HEK293 (cell line): ENCODE data around the gene COL24A1.

Source experiments
- CTCF ChIA-PET: fragments of 350-600 bp; formaldehyde crosslinking; extraction: SDS; loops from one replicate; lab custom pipeline; 2021; ENCODE audit warnings: antibody characterized with exemption; lab: Yijun Ruan, JAX
- POLR2A ChIA-PET: fragments of 300-600 bp; formaldehyde crosslinking; extraction: SDS; loops from one replicate; lab custom pipeline; 2020; ENCODE audit warnings: antibody characterized with exemption, inconsistent platforms; lab: Yijun Ruan, JAX
- H3K27ac ChIP-seq: fragments of 200-500 bp; sonication (Bioruptor generic); 2 replicates; pipeline ENCODE4 v1.5.1; 2014; ENCODE audit warnings: low read depth, low read length, control low read depth, inconsistent platforms; ENCODE audit errors: extremely low read depth
- H3K36me3 ChIP-seq, 2 experiments: fragments of 200-500 bp in 1 of 2; sonication (Bioruptor generic) in 1 of 2; 1 replicate in 1 of 2; 2 replicates in 1 of 2; pipeline ENCODE4 v1.5.1; 2014 to 2017; ENCODE audit warnings: inconsistent platforms in 2 of 2, low read length in 2 of 2; ENCODE audit not compliant: control insufficient read depth in 2 of 2, insufficient read depth in 1 of 2
- H3K4me1 ChIP-seq: fragments of 200-500 bp; sonication (Bioruptor generic); 2 replicates; pipeline ENCODE4 v1.5.1; 2014; ENCODE audit warnings: mild to moderate bottlenecking, low read length, inconsistent platforms; ENCODE audit not compliant: control insufficient read depth, insufficient read depth
- H3K4me3 ChIP-seq: 2 replicates; pipeline ENCODE4 v1.5.1; 2011; ENCODE audit warnings: low read depth, mild to moderate bottlenecking, control low read depth, low read length, moderate library complexity
- H3K9me3 ChIP-seq: fragments of 200-500 bp; sonication (Bioruptor generic); 2 replicates; pipeline ENCODE4 v1.5.1; 2014; ENCODE audit warnings: low read depth, low read length, inconsistent platforms; ENCODE audit not compliant: control insufficient read depth, insufficient read depth
- GLI2 ChIP-seq: fragments of 450-650 bp; formaldehyde crosslinking; IDR thresholded peaks from 2 replicates; pipeline ENCODE4; 2017; ENCODE audit warnings: missing biosample characterization, missing genetic modification characterization, low read depth, borderline replicate concordance
- KLF7 ChIP-seq: fragments of 450-650 bp; formaldehyde crosslinking; IDR thresholded peaks from 2 replicates; pipeline ENCODE4 v1.5.1; 2016; ENCODE audit warnings: missing biosample characterization, missing genetic modification characterization, borderline replicate concordance
- SCRT1 ChIP-seq: fragments of 450-650 bp; formaldehyde crosslinking; IDR thresholded peaks from 2 replicates; pipeline ENCODE4 v1.5.1; 2016; ENCODE audit warnings: missing biosample characterization, missing genetic modification characterization, borderline replicate concordance
- SCRT2 ChIP-seq: fragments of 450-650 bp; formaldehyde crosslinking; IDR thresholded peaks from 2 replicates; pipeline ENCODE4 v1.5.1; 2016; ENCODE audit warnings: missing biosample characterization, missing genetic modification characterization
- ZBTB1 ChIP-seq: fragments of 450-650 bp; formaldehyde crosslinking; IDR thresholded peaks from 2 replicates; pipeline ENCODE4 v1.5.1; 2016; ENCODE audit warnings: missing biosample characterization, missing genetic modification characterization
- ZBTB48 ChIP-seq: fragments of 450-650 bp; formaldehyde crosslinking; IDR thresholded peaks from 2 replicates; pipeline ENCODE4 v1.5.1; 2016; ENCODE audit warnings: missing biosample characterization, missing genetic modification characterization
- ZNF146 ChIP-seq: fragments of 450-650 bp; formaldehyde crosslinking; IDR thresholded peaks from 2 replicates; pipeline ENCODE4 v1.5.1; 2016; ENCODE audit warnings: missing biosample characterization, missing genetic modification characterization
- ZNF2 ChIP-seq: fragments of 450-650 bp; formaldehyde crosslinking; IDR thresholded peaks from 2 replicates; pipeline ENCODE4 v1.5.1; 2016; ENCODE audit warnings: missing biosample characterization, missing genetic modification characterization
- ZNF214 ChIP-seq: fragments of 450-650 bp; formaldehyde crosslinking; IDR thresholded peaks from 2 replicates; pipeline ENCODE4 v1.5.1; 2017; ENCODE audit warnings: missing biosample characterization, mild to moderate bottlenecking, missing genetic modification characterization, borderline replicate concordance
- ZNF335 ChIP-seq: fragments of 450-650 bp; formaldehyde crosslinking; conservative IDR thresholded peaks from 2 replicates; pipeline ENCODE4 v1.5.1; 2016; ENCODE audit warnings: missing biosample characterization, missing genetic modification characterization
- ZNF544 ChIP-seq: fragments of 450-650 bp; formaldehyde crosslinking; IDR thresholded peaks from 2 replicates; pipeline ENCODE4 v1.5.0; 2017; ENCODE audit warnings: missing biosample characterization, missing genetic modification characterization
- ZNF600 ChIP-seq: fragments of 450-650 bp; formaldehyde crosslinking; IDR thresholded peaks from 2 replicates; pipeline ENCODE4 v1.5.1; 2016; ENCODE audit warnings: missing biosample characterization, missing genetic modification characterization
- ZNF610 ChIP-seq: fragments of 450-650 bp; formaldehyde crosslinking; IDR thresholded peaks from 2 replicates; pipeline ENCODE4 v1.5.1; 2016; ENCODE audit warnings: missing biosample characterization, missing genetic modification characterization, borderline replicate concordance
- ZNF654 ChIP-seq: fragments of 450-650 bp; formaldehyde crosslinking; IDR thresholded peaks from 2 replicates; pipeline ENCODE4 v1.5.1; 2016; ENCODE audit warnings: low read depth, missing biosample characterization, missing genetic modification characterization
- ZNF785 ChIP-seq: fragments of 450-650 bp; formaldehyde crosslinking; IDR thresholded peaks from 2 replicates; pipeline ENCODE4 v1.5.1; 2016; ENCODE audit warnings: missing biosample characterization, missing genetic modification characterization
- ZNF843 ChIP-seq: fragments of 450-650 bp; formaldehyde crosslinking; IDR thresholded peaks from 2 replicates; pipeline ENCODE4 v1.5.1; 2016; ENCODE audit warnings: missing biosample characterization, missing genetic modification characterization
- TF ChIP-seq, protein P1 (sequence below): fragments of 450-650 bp; formaldehyde crosslinking; IDR thresholded peaks from 2 replicates; pipeline ENCODE4 v1.5.1; 2016; ENCODE audit warnings: missing biosample characterization, missing genetic modification characterization, borderline replicate concordance
- TF ChIP-seq, protein P2 (sequence below): fragments of 450-650 bp; IDR thresholded peaks from 2 replicates; pipeline ENCODE4 v1.5.1; 2018; ENCODE audit warnings: missing biosample characterization, missing genetic modification characterization

The COL24A1 gene

DNA sequence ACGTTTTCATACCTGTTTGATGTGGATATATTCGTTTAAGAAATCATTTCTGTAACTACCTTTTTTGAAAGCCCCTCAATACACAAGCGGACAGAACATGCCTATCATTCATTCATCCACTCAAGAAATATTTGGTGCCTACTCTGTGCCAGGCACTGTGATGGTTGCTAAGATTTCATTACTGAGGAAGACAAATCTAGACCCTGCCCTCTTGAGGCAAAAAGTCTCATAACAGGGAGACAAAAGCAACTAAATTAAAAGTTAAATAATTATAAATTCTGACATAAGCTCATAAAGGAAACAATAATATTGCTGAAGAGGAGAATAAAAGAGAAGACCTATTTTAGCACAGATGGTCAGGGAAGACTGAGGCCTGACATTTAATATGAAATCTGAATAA lies 244.8 kb downstream of the COL24A1 start:
- ChIA-PET POLR2A (interaction anchor here (0.6 kb wide), 1 partner anchor 648 kb away, joined by 3 read pairs; no protein-coding TSS in a partner anchor), CTCF (interaction anchor here (0.6 to 2.6 kb wide), 9 partner anchors 8 to 361 kb away, joined by 3 to 10 read pairs (median 4); no protein-coding TSS in a partner anchor)
- H3K36me3 ChIP-seq = no peaks in the 10 kb centered on the region
- no peaks in the 10 kb centered on the region for H3K9me3 ChIP-seq
- TF ChIP-seq ZNF335 (tag by site-specific recombination) (0 out of 2 replicates have a peak, but pooled peaks have one; percentile 23), ZNF146 (no peak)
- no peaks in the 10 kb centered on the region for H3K4me1 ChIP-seq
- no peak overlapping the region for H3K27ac ChIP-seq
- no peak overlapping the region for H3K4me3 ChIP-seq

DNA sequence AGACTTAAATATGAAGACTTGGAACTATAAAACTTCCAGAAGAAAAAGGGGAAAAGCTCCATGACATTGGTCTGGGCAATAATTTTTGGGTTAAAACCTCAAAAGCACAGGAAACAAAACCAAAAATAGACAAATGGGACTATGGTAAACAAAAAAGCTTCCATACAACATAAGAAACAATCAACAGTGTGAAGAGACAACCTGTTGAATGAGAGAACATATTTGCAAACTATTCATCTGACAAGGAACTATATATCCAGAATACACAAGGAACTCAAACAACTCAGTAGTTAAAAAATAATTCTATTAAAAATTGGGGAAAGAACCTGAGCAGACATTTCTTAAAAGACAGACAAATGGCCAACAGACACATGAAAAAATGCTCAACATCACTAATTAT lies 255.7 kb downstream of the COL24A1 start:
- Histone ChIP-seq H3K27ac (no peak overlapping the region), H3K9me3 (no peaks in the 10 kb centered on the region), H3K36me3 (no peaks in the 10 kb centered on the region), H3K4me3 (no peak overlapping the region), H3K4me1 (no peaks in the 10 kb centered on the region)
- TF ChIP-seq KLF7 (tag by site-specific recombination) = no peak
- TF ChIP-seq ZNF600 (tag by site-specific recombination) = no peak
- TF ChIP-seq ZBTB48 (tag by site-specific recombination) = no peak
- peak; percentile 83; the same call in 1 of the 2 replicates for TF ChIP-seq SCRT1 (tag by site-specific recombination)
- TF ChIP-seq SCRT2 (tag by site-specific recombination) = peak; percentile 76
- ChIA-PET POLR2A (no interaction called here), CTCF (no interaction called here)

DNA sequence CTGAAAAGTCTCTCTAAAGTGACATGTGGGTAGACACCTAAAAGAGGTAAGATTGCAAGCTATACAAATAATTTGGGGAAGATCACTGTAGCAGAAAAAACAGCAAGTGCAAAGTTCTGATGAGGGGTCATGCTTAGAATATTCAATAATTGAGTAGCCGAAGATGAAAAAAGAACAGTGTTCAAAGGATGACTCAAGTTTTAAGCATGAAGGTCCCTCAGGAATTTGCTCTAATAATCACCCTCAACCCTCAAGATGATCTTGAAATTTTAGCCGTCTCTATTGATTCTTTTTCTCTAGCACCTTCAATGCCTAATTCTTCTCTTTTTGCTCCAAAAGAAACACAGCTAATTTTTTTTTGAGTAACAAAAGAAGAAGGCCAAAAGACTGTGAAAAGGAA lies 257.7 kb downstream of the COL24A1 start:
- no peak overlapping the region for H3K27ac ChIP-seq
- no peak overlapping the region for H3K4me3 ChIP-seq
- CTCF ChIA-PET = interaction anchor here (1.6 kb wide), 1 partner anchor 119 kb away, joined by 4 read pairs; no protein-coding TSS in a partner anchor
- no peaks in the 10 kb centered on the region for H3K9me3 ChIP-seq
- no peaks in the 10 kb centered on the region for H3K36me3 ChIP-seq
- no peak for TF ChIP-seq ZNF610
- H3K4me1 ChIP-seq = no peaks in the 10 kb centered on the region
- POLR2A ChIA-PET = no interaction called here

DNA sequence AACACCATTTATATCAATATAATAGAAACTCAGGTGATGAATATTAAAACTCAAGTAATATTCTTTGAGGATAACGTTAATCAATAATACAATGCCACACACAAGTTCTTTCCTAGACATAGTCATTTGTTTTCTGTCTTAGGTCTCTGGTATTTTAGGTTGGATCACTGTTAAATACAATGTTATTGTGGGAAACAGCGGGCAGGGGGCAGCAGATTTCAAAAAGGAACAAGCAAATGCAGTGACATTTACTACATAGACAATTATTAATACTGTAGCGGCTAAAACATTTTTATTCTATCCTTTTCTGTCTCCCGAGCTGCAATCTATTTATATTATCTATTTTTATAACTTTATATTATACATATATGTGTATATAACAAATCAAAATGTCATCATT lies 261.9 kb downstream of the COL24A1 start:
- Histone ChIP-seq H3K4me1 (no peaks in the 10 kb centered on the region), H3K9me3 (no peaks in the 10 kb centered on the region)
- ChIA-PET CTCF (interaction anchor here (0.6 to 2.4 kb wide), 11 partner anchors 9 to 839 kb away, joined by 3 to 18 read pairs (median 4); no protein-coding TSS in a partner anchor), POLR2A (no interaction called here)
- TF ChIP-seq ZNF544 (tag by site-specific recombination) (no peak), ZNF654 (peak; percentile 18; the same call in 1 of the 2 replicates)
- TF ChIP-seq, protein P1, sequence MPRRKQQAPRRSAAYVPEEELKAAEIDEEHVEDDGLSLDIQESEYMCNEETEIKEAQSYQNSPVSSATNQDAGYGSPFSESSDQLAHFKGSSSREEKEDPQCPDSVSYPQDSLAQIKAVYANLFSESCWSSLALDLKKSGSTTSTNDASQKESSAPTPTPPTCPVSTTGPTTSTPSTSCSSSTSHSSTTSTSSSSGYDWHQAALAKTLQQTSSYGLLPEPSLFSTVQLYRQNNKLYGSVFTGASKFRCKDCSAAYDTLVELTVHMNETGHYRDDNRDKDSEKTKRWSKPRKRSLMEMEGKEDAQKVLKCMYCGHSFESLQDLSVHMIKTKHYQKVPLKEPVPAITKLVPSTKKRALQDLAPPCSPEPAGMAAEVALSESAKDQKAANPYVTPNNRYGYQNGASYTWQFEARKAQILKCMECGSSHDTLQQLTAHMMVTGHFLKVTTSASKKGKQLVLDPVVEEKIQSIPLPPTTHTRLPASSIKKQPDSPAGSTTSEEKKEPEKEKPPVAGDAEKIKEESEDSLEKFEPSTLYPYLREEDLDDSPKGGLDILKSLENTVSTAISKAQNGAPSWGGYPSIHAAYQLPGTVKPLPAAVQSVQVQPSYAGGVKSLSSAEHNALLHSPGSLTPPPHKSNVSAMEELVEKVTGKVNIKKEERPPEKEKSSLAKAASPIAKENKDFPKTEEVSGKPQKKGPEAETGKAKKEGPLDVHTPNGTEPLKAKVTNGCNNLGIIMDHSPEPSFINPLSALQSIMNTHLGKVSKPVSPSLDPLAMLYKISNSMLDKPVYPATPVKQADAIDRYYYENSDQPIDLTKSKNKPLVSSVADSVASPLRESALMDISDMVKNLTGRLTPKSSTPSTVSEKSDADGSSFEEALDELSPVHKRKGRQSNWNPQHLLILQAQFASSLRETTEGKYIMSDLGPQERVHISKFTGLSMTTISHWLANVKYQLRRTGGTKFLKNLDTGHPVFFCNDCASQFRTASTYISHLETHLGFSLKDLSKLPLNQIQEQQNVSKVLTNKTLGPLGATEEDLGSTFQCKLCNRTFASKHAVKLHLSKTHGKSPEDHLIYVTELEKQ (tag by site-specific recombination) = no peak
- TF ChIP-seq, all 188 proteins: peak for 1
- no peak overlapping the region for H3K27ac ChIP-seq
- H3K4me3 ChIP-seq = no peak overlapping the region
- H3K36me3 ChIP-seq = no peaks in the 10 kb centered on the region

DNA sequence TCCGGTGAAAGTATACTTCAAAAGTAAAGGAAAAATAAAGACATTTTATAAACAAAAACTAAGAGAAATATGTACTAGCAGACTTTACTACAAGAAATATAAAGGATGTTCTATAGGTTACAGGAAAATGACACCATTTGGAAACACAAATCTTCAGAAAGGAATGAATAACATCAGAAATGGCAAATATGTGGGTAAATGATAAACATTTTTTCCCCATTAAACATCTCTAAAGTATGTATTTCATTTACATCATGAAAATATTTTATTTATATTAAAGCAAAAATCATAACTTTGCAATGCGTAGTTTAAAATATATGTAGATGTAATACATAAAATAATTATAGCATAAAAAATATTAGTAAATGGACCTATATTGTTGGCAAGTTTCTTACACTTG lies 264.2 kb downstream of the COL24A1 start:
- Histone ChIP-seq H3K4me3 (no peak overlapping the region), H3K9me3 (no peaks in the 10 kb centered on the region), H3K36me3 (no peaks in the 10 kb centered on the region), H3K27ac (no peak overlapping the region), H3K4me1 (no peaks in the 10 kb centered on the region)
- ChIA-PET CTCF (interaction anchor here (0.5 kb wide), 1 partner anchor 314 kb away, joined by 3 read pairs; no protein-coding TSS in a partner anchor), POLR2A (no interaction called here)
- TF ChIP-seq, protein P2, sequence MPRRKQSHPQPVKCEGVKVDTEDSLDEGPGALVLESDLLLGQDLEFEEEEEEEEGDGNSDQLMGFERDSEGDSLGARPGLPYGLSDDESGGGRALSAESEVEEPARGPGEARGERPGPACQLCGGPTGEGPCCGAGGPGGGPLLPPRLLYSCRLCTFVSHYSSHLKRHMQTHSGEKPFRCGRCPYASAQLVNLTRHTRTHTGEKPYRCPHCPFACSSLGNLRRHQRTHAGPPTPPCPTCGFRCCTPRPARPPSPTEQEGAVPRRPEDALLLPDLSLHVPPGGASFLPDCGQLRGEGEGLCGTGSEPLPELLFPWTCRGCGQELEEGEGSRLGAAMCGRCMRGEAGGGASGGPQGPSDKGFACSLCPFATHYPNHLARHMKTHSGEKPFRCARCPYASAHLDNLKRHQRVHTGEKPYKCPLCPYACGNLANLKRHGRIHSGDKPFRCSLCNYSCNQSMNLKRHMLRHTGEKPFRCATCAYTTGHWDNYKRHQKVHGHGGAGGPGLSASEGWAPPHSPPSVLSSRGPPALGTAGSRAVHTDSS = no peak
- TF ChIP-seq ZNF785 (tag by site-specific recombination) = no peak
- TF ChIP-seq ZNF146 = no peak
- no peak for TF ChIP-seq ZNF2 (tag by site-specific recombination)
- no peak for TF ChIP-seq ZNF843 (tag by site-specific recombination)
- TF ChIP-seq ZNF214 (tag by site-specific recombination) = no peak
- no peak for TF ChIP-seq GLI2
- TF ChIP-seq ZBTB1 = no peak
